Measurements from ENCODE around the gene FRMD4A.
A peak's percentile ranks its signal among the peaks of the same experiment; 100 is the strongest.
"Not testable (repeated sequence)": the region's sequence is repeated elsewhere in the genome, so short reads cannot be mapped to it uniquely, and the experiment has no call there.

FRMD4A gene

DNA sequence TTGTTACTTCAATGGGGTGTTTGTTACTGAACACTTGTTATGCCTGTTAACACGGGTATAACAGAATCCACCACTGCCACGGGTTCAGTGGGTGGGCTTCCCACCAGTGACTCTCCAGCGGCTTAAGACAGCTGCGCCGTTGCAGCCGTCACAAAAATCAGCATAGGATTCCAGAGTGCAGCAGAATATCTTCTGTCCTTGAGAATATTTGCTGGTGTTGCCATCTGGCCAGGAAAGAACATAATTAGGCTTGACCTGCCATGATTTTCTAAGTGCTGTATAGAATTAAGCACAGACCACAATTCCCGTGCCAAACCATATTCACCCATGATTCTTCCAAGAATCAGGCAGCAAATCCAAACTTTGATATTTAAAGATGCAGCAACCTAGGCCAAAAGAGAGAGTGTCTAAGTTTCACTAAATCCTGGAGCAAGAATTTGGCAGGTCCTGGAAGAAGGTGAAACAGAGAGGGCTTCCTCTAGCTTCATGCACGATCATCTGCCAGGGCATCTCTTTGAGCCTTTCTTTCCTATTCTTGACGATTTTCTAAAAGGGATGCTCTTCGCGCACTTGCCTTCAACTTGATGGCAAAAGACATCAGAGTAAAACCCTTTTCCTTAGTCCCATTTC lies 95.0 kb downstream of the FRMD4A start:
- DNase-seq: no peak

DNA sequence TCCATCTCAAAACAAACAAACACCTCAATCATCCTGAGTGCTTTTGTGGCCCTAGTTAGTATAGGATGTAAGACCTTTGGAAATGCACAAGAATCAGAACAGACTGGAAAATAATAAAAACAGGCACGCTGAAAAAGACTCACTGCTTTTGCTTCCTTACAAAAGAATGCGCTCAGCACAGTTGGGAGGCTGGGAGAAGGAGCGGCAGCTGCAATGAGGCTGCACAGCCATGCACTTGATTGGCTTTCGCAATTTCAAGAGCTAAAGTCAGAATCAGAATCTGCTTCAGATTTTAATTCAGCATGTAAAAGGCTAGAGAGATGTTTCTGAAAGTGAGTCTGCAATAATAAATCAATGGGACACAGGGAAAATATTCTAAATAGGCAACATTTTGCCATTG lies 97.2 kb downstream of the FRMD4A start:
- no peak for DNase-seq

DNA sequence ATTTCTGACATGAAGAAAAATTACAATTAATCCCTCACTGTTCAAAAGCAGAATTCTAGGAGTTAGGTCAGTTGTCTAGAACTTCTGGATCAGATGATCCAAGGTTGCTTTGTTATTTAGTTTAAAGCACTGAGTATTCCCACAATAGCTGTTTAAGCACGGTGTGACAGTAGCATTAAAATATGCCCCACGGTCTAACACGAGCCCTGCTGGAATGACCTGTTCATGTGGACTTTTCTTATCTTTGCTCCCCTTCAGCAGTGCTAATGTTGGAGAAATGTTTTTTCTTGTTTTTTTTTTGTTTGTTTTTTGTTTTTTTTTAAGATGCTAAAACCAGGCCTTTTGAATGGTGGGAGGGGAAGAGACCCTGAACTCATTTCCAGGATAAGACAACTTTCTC lies 101.9 kb downstream of the FRMD4A start:
- not testable (repeated sequence) for DNase-seq

DNA sequence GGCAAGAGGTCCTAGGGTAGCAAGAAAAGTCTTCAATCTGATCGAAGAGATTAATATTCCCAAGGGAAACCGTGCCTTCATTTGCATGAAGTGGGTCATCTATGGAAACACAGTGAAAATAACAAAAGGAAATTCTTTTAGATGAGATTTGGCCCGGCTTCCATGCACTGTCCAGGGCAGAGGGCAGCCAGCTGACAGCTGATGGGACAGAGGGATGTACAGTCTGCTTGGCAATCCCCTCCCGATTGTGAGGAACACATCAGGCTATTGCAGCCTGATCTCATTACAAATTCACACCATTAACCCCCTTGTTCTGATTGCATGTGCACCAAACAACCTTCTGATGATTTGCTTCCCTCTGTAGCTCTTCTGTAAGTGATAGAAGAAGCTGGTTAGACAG lies 105.3 kb downstream of the FRMD4A start:
- no peak for DNase-seq

- no peak for DNase-seq
Observed at GRCh38 chr10:14220026-14220425, 110.7 kb downstream of the FRMD4A start.

- DNase-seq: no peak
Observed at GRCh38 chr10:14219411-14219810, 111.3 kb downstream of the FRMD4A start.

GRCh38 chr10:14215641-14216040 lies 115.1 kb downstream of the FRMD4A start:
- DNase-seq: no peak

DNA sequence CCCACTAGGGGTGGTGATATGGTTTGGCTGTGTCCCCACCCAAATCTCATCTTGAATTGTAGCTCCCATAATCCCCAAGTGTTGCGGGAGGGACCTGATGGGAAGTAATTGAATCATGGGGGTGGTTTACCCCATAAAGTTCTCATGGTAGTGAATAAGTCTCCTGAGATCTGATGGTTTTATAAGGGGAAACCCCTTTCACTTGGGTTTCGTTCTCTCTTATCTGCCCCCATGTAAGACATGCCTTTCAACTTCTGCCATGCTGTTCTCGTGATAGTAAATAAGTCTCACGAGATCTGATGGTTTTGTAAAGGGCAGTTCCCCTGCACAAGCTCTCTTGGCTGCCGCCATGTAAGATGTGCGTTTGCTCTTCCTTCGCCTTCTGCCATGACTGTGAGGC lies 117.0 kb downstream of the FRMD4A start:
- DNase-seq: not testable (repeated sequence)

DNA sequence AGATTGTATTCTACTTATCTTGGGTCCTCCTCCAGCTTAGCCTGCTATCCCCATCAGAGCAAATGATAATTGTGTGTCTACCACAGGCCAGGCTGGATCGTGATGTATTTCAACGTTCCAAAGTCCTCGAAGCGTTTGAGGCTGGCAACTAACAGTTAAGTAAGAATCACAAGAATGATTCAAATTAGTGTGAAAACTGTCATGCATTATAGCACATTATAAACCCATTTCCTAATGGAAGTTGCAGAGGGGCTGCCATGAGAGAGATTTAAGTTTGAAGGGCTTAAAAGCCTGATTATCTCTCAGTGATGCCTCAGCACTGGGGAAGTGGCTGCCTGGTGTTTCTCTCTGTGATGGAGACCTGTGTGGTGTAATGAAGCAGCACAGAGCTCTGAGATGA lies 119.1 kb downstream of the FRMD4A start:
- DNase-seq: no peak

- DNase-seq: no peak
Observed at GRCh38 chr10:14208231-14208630, 122.5 kb downstream of the FRMD4A start.

- no peak for DNase-seq
Observed at GRCh38 chr10:14205233-14205632, 125.5 kb downstream of the FRMD4A start.

DNA sequence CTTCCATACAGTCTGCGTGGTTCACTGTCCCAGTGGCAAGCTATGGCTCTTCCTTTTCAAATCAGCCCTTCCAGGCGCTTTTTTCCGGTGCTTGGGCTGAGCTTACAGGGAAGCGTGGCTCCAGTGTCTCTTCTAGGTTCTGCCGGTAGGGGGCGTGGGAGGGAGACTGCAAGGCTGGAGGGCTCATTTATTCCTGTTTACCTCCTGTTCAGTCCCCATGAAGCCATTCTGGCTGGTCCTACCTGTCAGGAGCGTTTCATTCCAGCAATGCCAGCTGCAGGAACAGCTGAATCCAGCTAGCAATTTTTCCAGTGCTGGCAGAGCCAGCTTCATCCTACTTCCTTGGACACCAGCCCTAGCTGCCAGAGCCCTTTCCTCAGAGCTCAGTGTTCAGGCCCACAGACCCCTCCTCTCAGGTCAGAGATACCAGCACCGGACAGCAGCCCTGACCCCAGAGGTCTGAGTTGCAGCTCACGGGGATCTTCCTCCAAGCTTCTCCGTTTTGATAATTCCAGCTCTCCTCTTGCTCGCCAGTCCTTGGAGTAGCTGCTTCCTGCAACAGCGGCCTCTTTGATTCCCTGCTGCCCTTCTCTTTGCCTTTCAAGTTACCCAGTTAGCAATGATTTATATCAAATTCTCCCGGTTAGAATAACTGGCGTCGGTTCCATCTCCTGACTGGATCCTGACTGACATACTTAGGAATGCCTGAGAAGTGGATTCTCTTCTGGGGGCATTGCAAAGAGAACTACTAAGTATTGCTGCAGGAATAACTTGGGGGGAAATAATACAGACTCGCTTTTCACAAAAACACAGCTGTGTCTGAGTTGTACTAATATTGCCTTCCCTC lies 129.8 kb downstream of the FRMD4A start:
- DNase-seq: peak; percentile 6

- not testable (repeated sequence) for DNase-seq
Observed at GRCh38 chr10:14199098-14199497, 131.6 kb downstream of the FRMD4A start.

- no peak for DNase-seq
Observed at GRCh38 chr10:14198078-14198477, 132.6 kb downstream of the FRMD4A start.

- no peak for DNase-seq
Observed at GRCh38 chr10:14196113-14196512, 134.6 kb downstream of the FRMD4A start.

DNA sequence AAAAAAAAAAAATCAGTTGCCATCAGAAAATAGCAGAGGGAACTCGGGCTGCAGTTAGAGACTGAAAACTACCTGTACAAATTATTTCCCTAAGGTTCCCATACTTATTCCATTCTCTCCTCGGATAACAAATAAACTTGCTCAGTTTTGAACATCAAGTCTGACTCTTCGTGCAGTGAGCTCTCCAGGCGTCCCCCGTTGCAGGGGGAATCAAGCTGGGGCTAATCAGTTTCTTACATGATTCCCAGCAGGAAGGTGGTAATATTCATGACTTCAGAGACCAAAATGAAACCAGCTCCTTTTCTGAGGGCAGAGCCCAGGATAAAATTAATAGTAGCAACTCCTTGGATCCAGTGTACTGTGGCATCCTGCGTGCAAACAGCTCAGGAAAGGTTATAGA lies 135.3 kb downstream of the FRMD4A start:
- DNase-seq: no peak

- DNase-seq: no peak
Observed at GRCh38 chr10:14192746-14193145, 138.0 kb downstream of the FRMD4A start.

DNA sequence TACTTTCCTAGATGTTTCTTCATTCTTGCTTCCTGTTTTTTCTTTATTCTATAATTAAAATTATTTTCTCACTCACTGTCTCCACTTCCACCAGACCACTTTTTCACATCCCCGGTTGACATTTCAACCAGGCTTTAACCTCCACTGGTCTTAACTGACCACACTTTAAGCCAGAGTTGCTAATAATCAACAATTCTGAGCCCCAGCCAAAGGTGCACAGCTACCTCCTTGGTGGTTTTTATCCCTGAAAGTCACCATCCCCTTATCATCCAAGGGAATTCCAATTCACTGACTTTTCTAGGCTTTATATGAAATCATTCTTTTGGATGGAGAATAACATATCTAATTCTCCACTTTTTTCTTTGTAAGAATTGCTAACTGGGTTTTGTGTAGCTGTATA lies 138.9 kb downstream of the FRMD4A start:
- DNase-seq: no peak

DNA sequence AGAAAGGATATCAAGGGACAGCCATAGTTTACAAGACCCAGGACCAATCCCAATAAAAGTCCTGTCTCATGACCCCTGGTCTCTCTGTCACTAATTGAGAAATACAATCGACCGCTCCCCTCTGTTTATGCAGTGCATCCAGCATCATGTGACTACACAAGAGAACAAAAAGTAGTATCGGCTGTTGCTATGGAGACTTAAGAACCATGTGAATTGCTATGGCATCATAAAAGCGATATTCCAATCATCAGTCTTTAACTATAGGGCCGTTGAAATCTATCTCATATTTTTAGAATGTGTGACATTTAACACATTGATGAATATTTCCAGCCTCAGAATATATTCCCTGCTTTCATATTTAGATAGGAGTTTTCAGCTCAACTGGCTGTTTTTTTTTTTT lies 139.3 kb downstream of the FRMD4A start:
- DNase-seq: no peak

DNA sequence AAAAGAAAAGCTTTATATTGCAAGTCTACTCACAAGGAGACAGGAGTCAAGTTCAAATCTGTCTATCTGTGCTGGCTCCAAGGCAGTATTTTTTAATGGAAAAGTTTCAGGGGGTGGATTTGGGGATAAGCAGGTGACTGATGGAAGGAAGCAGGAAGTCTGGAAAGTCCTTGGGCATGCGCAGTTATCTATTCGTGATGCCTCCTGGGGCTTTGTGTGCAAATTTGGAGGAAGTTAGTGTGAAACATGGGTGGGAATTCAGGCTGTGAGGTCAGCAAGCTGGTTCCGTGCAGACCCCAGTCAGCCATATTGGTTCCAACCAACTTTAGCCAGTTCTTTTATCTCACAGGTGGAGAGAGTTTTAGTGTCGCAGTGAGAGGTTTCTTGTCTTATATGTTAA lies 140.0 kb downstream of the FRMD4A start:
- DNase-seq: no peak

DNA sequence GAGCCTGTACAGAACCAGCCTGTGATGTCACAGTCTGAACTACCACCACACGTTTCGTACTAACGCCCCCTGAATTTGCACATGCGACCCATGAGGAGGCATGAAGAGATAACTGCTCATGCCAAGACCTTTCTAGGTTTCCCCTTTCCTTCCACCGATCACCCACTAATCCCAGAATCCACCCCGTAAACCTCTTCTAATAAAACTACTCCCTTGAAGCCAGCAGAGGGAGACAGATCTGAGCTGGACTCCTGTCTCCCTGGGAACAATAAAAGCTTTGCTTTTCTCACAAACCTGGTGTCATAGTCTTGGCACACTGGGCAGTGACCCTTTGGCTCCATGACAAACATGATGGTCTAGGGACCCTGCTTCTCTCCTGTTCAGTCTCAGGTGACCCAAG lies 144.5 kb downstream of the FRMD4A start:
- DNase-seq: no peak

GRCh38 chr10:14185316-14186045 lies 145.2 kb downstream of the FRMD4A start:
- peak; percentile 63 for DNase-seq

DNA sequence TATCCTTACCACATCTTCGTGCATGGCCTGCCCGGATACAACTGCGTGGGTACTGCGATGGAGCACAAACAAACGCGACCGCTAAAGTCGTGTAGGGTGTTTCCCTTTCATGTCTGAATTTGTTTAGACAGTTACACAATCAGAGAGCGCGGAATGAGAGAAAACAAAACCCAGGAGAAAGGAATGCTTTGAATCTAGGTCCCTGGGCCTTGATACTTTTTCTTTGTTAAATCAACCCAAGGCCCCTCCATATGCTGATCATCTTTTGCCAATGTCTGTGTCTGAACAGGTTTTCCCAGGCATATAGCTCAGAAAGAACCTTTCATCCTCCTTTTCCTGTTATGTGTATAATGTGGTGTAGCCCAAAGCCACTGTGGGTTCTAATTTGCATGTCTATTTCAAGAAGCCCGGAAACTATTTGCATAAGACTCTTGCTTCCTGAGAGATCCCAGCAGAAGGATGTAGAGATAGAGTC lies 145.8 kb downstream of the FRMD4A start:
- peak; percentile 60 for DNase-seq

DNA sequence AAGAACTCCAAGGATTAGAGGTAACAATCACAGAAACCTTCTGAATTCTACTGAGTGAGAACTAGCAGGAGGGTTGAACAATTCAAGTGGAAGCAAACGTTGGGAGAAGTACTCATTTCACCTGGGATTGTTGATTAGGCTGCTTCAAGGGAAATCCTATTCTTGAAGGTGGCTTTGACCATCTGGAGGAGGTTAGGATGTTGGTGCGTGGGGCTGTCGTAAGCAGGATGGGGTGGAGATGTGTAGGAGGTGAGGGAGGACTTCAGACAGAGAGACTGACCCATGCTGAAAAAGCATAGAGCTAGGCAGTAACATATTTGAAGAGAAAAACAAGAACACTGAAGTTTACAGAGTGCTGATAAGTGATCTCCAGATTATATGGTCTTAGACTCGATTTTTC lies 147.9 kb downstream of the FRMD4A start:
- DNase-seq: no peak

Measured in activated naive CD4-positive, alpha-beta T cell treated with Interleukin-2 at 50 U/mL for 16 hours (primary cell).